Muscle of back (tissue), 11 donors: ENCODE results near the gene ARID5B. TPM values are rescaled to one million over a fixed set of nuclear protein-coding genes. Genes with fewer than 3 reads are reported as not detected.

Experiments
- DNase-seq, 3 donors: peaks; one replicate each; pipeline versions ENCODE4 v3.0.0 to v3.0.0-alpha.2; 2013
- polyA plus RNA-seq, 10 donors: library from polyadenylated mRNA; unstranded; fragments of 120-200 nt; gene quantifications; one replicate each; pipeline ENCODE4 v1.2.1, GENCODE V29; 2013; ENCODE audit not compliant: insufficient read length in 10 of 10

Gene ARID5B
- polyA plus RNA-seq, 10 donors: 11.5 to 30.6 (median 19.6) TPM

- DNase-seq: peak in 2 of 3 donors; percentile 36 to 64
Observed at GRCh38 chr10:62049624-62050345, 148.3 kb downstream of the ARID5B start.

- DNase-seq: peak in 2 of 3 donors; percentile 36 to 64
Observed at GRCh38 chr10:62050346-62050892, 148.9 kb downstream of the ARID5B start.

- peak; percentile 44 to 90 (median 63) for DNase-seq
Observed at GRCh38 chr10:62050893-62051433, 149.5 kb downstream of the ARID5B start.

DNA sequence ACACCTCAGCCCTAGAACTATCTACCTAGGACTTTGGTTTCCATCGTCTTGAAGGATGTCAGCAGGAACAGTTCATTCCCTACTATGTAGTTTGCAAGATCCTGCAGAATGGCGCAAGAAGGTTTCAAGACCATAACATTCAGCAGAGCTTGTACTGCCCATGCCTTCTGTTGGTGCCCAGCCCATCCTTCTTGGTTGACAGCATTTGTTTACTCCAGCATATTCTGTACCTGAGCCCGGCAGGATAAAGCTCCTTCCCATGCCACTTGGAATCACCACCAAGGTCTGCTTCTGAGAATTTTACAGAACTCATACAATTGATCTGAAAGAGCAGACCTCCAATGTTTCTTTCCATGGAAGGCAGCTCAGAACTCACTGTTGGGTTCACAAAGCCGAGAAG is 150.8 kb downstream of the ARID5B start:
- no peak for DNase-seq

GRCh38 chr10:62053860-62054259 is 152.4 kb downstream of the ARID5B start:
- DNase-seq: no peak

GRCh38 chr10:62054408-62054807 is 152.9 kb downstream of the ARID5B start:
- no peak for DNase-seq

DNA sequence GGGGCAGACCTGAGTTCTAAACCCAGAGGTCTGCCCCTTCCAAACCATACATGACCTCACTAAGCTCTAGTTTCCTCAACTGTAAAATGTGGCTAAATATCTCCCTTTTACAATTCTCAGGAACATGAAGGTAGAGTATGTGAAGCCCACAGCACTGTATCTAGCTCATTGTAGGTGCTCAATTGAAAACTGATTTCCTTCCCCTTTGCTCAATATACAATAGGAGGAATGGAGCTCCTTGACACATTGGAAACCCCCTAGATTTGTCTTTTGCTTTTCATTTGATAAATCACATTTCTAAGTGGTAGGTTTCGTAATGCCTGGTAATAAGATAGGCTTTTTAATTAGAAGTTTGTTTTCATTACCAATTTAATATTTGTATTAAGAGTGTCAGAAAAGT is 153.3 kb downstream of the ARID5B start:
- no peak for DNase-seq

GRCh38 chr10:62056219-62056618 is 154.7 kb downstream of the ARID5B start:
- DNase-seq: no peak

DNA sequence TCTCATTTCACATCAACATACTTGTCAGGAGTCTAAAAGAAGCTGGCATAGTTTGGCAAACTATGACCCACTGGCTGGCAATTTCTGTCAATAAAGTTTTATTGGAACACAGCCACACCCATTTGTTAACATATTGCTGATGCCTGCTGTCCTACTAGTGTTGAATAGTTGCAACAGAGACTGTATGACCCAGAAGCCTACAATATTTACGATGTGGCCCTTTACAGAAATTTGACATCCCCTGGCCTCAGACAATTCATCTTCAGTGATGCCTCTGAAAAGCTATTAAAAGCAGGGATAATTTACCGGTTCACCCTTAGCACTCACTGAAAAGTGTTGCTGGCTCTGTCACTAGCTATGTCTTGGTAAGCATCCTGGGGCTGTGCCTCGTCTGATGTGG is 155.2 kb downstream of the ARID5B start:
- DNase-seq: no peak

DNA sequence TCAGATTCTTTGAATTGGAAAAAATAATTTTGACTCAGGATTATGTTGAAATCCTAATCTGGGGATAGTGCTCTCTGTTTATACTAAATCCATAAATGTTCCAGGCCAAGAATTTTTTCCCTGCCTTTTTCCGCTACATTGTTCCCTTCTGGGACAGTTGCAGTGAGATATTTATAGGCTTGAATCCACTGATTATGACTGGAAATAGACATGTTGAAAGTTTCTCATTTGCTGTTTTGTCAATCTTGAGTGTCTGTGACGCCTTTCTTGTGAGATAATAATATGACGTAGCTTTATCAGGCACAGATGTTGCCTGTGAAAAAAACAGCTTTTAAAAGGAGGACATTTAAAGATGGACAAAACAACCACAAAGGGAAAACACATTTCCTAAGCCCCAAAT is 155.9 kb downstream of the ARID5B start:
- DNase-seq: peak; percentile 77 to 91 (median 82)

- peak in 1 of 3 donors; percentile 66 for DNase-seq
Observed at GRCh38 chr10:62057850-62058249, 156.4 kb downstream of the ARID5B start.

DNA sequence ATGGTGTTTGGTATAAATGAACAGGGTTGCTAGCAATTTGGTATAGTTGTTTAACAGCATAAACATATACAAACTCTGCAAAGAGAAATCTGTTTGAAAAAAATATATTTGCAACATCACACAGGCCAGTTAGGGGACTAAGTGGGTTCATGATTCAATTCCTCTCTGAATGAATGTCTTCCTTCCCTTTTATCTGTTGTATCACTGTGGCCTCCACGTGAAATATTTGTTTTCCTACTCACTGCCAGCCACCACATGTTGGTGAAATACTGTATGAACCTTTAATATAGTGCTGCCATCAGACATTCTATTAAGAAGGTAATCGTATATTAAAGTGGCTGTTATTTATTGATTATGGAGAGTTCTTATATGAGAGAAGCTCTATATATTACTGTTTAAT is 157.0 kb downstream of the ARID5B start:
- DNase-seq: no peak

- DNase-seq: no peak
Observed at GRCh38 chr10:62058896-62059216, 157.4 kb downstream of the ARID5B start.

DNA sequence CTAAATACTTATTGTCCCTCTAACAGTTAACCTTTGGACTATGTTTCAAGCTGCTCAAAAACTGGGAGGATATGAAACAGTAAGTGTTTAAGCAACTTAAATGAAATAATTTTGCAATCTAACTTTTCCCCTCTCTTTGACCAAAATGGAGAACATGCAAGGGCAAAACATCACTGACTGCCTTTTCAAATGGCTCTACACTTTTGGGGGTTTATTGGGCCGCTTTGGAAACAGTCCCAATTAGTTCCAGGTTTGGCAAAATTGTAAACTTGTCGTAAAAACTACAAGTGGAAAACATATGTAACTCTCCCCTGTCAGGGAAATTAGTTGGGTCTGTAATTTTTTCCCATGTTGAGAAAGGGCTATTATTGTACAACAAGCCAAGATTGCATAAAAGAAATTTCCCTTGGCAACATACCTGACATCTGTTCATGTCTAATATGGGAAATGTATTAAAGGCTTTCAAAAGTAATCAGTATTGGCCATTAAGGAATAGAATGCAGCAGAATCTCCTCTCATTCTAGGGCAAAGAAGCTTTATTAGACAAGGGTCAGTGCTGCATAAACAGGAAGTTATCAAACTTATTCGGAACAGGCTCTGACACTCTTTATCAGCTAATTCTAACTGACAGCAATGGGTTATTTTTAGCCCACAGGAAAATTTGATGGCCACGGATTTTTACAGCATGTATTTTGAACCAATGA is 157.9 kb downstream of the ARID5B start:
- peak in 2 of 3 donors; percentile 78 to 87 for DNase-seq

DNA sequence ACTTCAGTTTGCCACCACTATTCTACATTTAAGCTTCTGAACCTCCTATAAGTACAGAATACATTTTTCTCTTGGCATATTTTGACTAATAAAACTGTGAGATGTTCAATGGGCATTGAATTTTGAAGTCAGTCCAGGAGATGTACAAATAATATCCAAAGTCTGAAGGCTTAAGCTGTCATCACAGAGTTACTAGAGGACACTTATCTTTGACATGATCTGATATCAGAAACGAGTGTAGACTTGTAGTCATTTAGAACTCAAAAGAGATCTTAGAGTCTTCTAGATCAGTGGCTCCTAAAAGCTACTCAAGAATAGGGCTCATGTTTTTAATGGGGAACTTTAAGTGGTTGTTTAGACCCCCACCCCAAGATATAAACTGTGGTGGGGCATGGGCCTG is 160.5 kb downstream of the ARID5B start:
- no peak for DNase-seq

DNA sequence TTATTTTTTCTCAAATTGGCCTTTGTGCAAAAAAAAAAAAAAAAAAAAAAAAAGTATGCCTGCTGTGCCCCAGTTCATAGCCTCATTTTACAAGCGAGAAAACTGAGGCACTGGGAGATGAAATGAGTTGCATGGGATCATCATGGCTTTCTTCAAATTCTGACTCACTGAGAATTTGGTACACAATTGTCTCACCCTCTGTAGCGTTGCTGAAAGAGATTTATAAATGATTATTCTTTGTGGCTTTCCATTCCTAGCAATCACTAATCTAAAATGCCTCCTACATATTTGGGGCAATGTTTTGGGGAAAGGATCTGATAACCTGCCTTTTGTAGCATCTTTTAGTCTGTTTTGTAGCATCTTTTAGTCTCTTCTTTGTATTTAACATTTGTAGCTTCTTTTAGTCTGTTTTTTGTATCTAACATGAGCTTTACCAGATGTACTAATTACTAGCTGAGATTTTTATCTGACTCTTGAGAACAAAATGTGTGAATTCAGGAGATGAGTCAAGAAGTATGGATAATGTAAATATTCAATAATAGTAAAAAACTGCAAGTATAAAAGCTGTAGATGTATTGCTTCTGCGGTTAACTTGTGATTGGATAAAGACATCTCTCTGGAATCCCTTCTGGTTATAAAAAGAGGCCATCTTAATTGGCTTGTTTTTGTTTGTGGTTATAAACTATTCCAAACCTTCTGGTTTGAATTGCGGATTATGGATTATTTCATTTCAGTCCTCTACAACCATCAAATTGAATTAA is 161.4 kb downstream of the ARID5B start:
- DNase-seq: peak in 1 of 3 donors; percentile 83

DNA sequence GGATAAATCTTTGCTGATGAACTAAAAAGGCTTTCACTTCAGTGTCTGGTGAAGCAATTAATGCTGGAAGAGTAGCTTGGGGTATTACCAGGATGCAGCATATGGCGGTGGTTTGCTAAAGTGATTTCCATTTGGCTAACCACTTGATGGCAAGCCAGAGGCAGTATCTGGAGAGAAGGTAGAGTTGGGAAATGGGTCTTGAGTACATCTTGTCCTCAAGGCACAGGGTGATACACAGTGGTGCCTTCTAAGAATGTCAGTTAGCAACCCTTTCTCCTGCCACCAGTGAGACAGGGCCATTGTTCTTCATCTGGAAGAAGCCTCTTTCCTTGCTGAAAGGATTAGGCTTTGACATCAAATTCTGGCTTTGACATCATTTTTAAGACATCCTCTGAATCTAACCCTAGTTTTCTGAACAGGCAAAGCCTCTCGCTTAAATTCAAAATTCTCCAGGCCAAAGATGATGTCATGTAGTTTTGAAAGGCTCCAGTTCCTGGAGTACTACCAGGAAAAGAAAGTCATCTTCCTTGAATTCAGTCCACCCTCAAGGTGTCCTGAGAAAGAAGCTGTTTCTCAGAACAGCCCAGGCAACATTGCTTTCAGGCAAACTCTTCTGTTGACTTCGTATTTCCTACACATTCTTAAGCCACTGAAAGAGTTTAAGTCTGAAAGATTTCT is 162.4 kb downstream of the ARID5B start:
- peak; percentile 48 to 86 (median 83) for DNase-seq

- no peak for DNase-seq
Observed at GRCh38 chr10:62067560-62067959, 166.1 kb downstream of the ARID5B start.

- DNase-seq: no peak
Observed at GRCh38 chr10:62068464-62068863, 167.0 kb downstream of the ARID5B start.

DNA sequence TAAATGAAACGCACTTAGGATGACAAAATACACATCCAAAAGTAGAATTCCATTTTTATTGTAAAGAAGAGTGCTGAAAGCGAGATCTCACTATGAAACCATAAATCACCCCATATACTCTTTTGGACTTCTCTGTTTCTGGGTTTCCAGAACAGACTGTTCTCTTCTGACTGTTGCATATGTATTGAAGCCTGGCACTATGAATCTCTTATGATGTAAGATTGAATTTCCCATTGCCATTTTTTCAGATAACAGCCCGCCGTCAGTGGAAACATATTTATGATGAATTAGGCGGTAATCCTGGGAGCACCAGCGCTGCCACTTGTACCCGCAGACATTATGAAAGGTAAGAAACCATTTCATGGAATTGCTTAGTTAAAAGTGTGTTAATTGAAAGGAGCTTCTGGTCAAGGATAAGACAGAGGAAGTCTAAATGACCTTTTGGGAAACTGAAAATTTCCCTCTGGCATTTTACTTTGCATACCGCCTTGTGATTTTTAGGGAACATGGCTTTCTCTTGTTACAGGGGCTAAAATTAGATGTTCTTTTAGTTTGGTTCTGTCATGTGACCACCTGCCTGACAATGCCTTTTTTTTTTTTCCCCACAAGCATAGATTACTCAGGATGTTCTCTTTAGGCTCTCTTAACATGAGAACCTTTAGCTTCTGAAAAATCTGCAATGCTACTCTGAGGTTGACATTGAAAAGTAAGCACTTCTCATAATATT is 168.1 kb downstream of the ARID5B start:
- DNase-seq: no peak

DNA sequence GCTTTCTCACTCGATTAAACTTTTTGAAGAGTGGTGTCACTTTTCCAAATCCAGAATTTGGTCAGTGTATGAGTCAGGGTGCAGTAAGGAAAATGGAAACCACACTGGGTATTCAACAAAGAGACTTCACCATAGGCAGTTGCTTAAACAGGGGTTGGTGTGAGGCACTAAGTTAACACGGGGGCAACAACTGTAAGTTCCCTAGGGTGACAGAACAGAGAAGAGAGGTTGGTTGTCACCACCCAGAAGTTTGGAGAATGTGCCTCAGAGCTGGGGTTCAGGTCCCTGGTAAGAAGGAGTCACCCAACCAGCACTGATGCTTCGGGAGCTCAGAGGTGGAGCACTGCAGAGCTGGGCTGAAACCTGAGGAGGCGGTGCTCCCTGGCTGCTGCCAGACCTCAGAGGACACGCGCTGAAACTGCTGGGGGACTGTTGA is 170.4 kb downstream of the ARID5B start:
- DNase-seq: no peak
